CD4-positive, alpha-beta memory T cell (primary cell): Measurements from ENCODE around the gene PPP2R3A. TPM values are rescaled to one million over a fixed set of nuclear protein-coding genes. Genes with fewer than 3 reads are reported as not detected.

Experiments
- CTCF ChIA-PET: fragments of 350-600 bp; sonication (Branson Sonifier 250); formaldehyde crosslinking; loops from one replicate; lab custom pipeline; 2021; ENCODE audit warnings: inconsistent platforms; ENCODE audit not compliant: partially characterized antibody; lab: Charles Lee
- POLR2A ChIA-PET: fragments of 350-600 bp; sonication (Branson Sonifier 250); formaldehyde crosslinking; loops from one replicate; lab custom pipeline; 2021; ENCODE audit not compliant: partially characterized antibody; lab: Charles Lee
- DNase-seq, 5 donors: peaks; one replicate each; pipeline versions ENCODE4 v3.0.0 to v3.0.0-alpha.2; 2020 to 2022; ENCODE audit warnings: mixed read lengths in 1 of 5
- H3K27ac ChIP-seq: one replicate; pipeline ENCODE4 v1.7.0; 2013; ENCODE audit warnings: low read depth, low read length
- H3K27me3 ChIP-seq: 2 replicates; pipeline ENCODE4 v1.7.0; 2013; ENCODE audit warnings: mild to moderate bottlenecking, low read length, moderate library complexity; ENCODE audit not compliant: insufficient read depth
- H3K36me3 ChIP-seq: 2 replicates; pipeline ENCODE4 v1.7.0; 2013; ENCODE audit warnings: mild to moderate bottlenecking, low read length, moderate library complexity; ENCODE audit not compliant: insufficient read depth
- H3K4me1 ChIP-seq: 2 replicates; pipeline ENCODE4 v1.7.0; 2013; ENCODE audit warnings: mild to moderate bottlenecking, low read length, moderate library complexity; ENCODE audit not compliant: insufficient read depth
- H3K4me3 ChIP-seq, 2 donors: one replicate each; pipeline ENCODE4 v1.7.0; 2013; ENCODE audit warnings: low read length in 2 of 2, mild to moderate bottlenecking in 1 of 2
- H3K9me3 ChIP-seq, 2 donors: one replicate each; pipeline ENCODE4 v1.7.0; 2013; ENCODE audit warnings: low read length in 2 of 2, control low read depth in 1 of 2; ENCODE audit not compliant: control insufficient read depth in 1 of 2
- H3K27ac Mint-ChIP-seq, 7 donors: one replicate each; pipeline ENCODE4 v1.8.0; 2020 to 2021; ENCODE audit warnings: mixed read lengths in 7 of 7, mild to moderate bottlenecking in 6 of 7, inconsistent platforms in 3 of 7, moderate library complexity in 3 of 7
- H3K27me3 Mint-ChIP-seq, 2 donors: one replicate each; pipeline ENCODE4 v1.8.0; 2020 to 2021; ENCODE audit warnings: mixed read lengths in 2 of 2
- H3K36me3 Mint-ChIP-seq, 2 donors: one replicate each; pipeline ENCODE4 v1.8.0; 2020 to 2021; ENCODE audit warnings: mixed read lengths in 2 of 2, inconsistent platforms in 1 of 2, mild to moderate bottlenecking in 1 of 2
- H3K4me1 Mint-ChIP-seq, 4 donors: one replicate each; pipeline ENCODE4 v1.8.0; 2020 to 2021; ENCODE audit warnings: mixed read lengths in 4 of 4, mild to moderate bottlenecking in 1 of 4
- H3K4me3 Mint-ChIP-seq, 8 donors: one replicate each; pipeline ENCODE4 v1.8.0; 2020 to 2021; ENCODE audit warnings: mixed read lengths in 8 of 8, mild to moderate bottlenecking in 7 of 8, moderate library complexity in 6 of 8, inconsistent platforms in 3 of 8
- H3K9me3 Mint-ChIP-seq, 8 donors: one replicate each; pipeline ENCODE4 v1.8.0; 2020 to 2021; ENCODE audit warnings: mixed read lengths in 8 of 8, mild to moderate bottlenecking in 5 of 8, inconsistent platforms in 3 of 8, moderate library complexity in 1 of 8
- intact Hi-C: fragments of 100-400 bp; cut with micrococcal nuclease; formaldehyde crosslinking; loops from one replicate; pipeline ENCODE4 v1.15.1; 2023
- polyA plus RNA-seq, 2 donors: library from polyadenylated mRNA; unstranded; fragments of 300-500 nt; fragmentation: Illumina TruSeq; gene quantifications; one replicate each; pipeline ENCODE4 v1.2.3, GENCODE V29; 2021
- total RNA-seq, 2 experiments: library from RNA; stranded (reverse); gene quantifications; one replicate each; pipeline ENCODE4 v1.2.3, GENCODE V29; 2021

PPP2R3A gene
- total and polyA plus RNA-seq, 4 experiments from 2014 or later, result 0.24 to 0.81 (median 0.25) TPM; not detected in 1

- no peak for DNase-seq
- Mint-ChIP-seq H3K4me1 (no peaks in the 10 kb centered on the region), H3K27me3 (peaks cover 3 to 5% of the 10 kb centered on the region in 2 donors), H3K36me3 (no peaks in the 10 kb centered on the region), H3K27ac (no peak overlapping the region), H3K9me3 (peaks cover 0 to under 1% (median 0%) of the 10 kb centered on the region in 8 donors), H3K4me3 (no peak overlapping the region)
- Histone ChIP-seq H3K4me1 (no peaks in the 10 kb centered on the region), H3K27me3 (no peaks in the 10 kb centered on the region), H3K27ac (no peak overlapping the region), H3K4me3 (no peak overlapping the region), H3K36me3 (no peaks in the 10 kb centered on the region), H3K9me3 (no peaks in the 10 kb centered on the region)
- ChIA-PET CTCF (no interaction called here), POLR2A (no interaction called here)
- intact Hi-C loops, result no loop called here
Measured at GRCh38 chr3:135987661-135988060, 22.1 kb downstream of the PPP2R3A start.

- H3K9me3 ChIP-seq, result no peaks in the 10 kb centered on the region
- H3K27me3 ChIP-seq, result no peaks in the 10 kb centered on the region
- no peaks in the 10 kb centered on the region for H3K4me1 ChIP-seq
- intact Hi-C loops, result no loop called here
- H3K27ac ChIP-seq, result no peak overlapping the region
- H3K4me3 ChIP-seq, result no peak overlapping the region
- DNase-seq, result no peak
- Mint-ChIP-seq H3K36me3 (no peaks in the 10 kb centered on the region), H3K4me3 (no peak overlapping the region), H3K4me1 (no peaks in the 10 kb centered on the region), H3K27me3 (peaks cover 0 to 5% of the 10 kb centered on the region in 2 donors), H3K27ac (no peak overlapping the region), H3K9me3 (peaks cover 0 to 2% (median 0%) of the 10 kb centered on the region in 8 donors)
- ChIA-PET POLR2A (no interaction called here), CTCF (no interaction called here)
- H3K36me3 ChIP-seq, result no peaks in the 10 kb centered on the region
Measured at GRCh38 chr3:135989242-135989641, 23.7 kb downstream of the PPP2R3A start.

GRCh38 chr3:135990903-135991302 lies 25.4 kb downstream of the PPP2R3A start:
- Mint-ChIP-seq H3K4me1 (no peaks in the 10 kb centered on the region), H3K27me3 (peaks cover 2 to 6% of the 10 kb centered on the region in 2 donors), H3K9me3 (peaks cover 0 to 2% (median 0%) of the 10 kb centered on the region in 8 donors), H3K4me3 (no peak overlapping the region), H3K36me3 (no peaks in the 10 kb centered on the region), H3K27ac (no peak overlapping the region)
- no peaks in the 10 kb centered on the region for H3K27me3 ChIP-seq
- POLR2A ChIA-PET, result no interaction called here
- no peaks in the 10 kb centered on the region for H3K36me3 ChIP-seq
- no peak overlapping the region for H3K27ac ChIP-seq
- H3K9me3 ChIP-seq, result no peaks in the 10 kb centered on the region
- CTCF ChIA-PET, result no interaction called here
- no peak overlapping the region for H3K4me3 ChIP-seq
- no peaks in the 10 kb centered on the region for H3K4me1 ChIP-seq
- intact Hi-C loops, result no loop called here
- no peak for DNase-seq

GRCh38 chr3:135991621-135992020 lies 26.1 kb downstream of the PPP2R3A start:
- ChIA-PET POLR2A (no interaction called here), CTCF (no interaction called here)
- H3K4me3 Mint-ChIP-seq, result no peak overlapping the region
- Histone ChIP-seq H3K27ac (no peak overlapping the region), H3K36me3 (no peaks in the 10 kb centered on the region), H3K4me1 (no peaks in the 10 kb centered on the region), H3K27me3 (no peaks in the 10 kb centered on the region), H3K9me3 (no peaks in the 10 kb centered on the region), H3K4me3 (no peak overlapping the region)
- peaks cover 2 to 6% of the 10 kb centered on the region in 2 donors for H3K27me3 Mint-ChIP-seq
- intact Hi-C loops, result no loop called here
- no peaks in the 10 kb centered on the region for H3K36me3 Mint-ChIP-seq
- peaks cover 0 to 2% (median 0%) of the 10 kb centered on the region in 8 donors for H3K9me3 Mint-ChIP-seq
- DNase-seq, result no peak
- no peak overlapping the region for H3K27ac Mint-ChIP-seq
- no peaks in the 10 kb centered on the region for H3K4me1 Mint-ChIP-seq

GRCh38 chr3:135992072-135992471 lies 26.5 kb downstream of the PPP2R3A start:
- Histone ChIP-seq H3K4me3 (no peak overlapping the region), H3K4me1 (no peaks in the 10 kb centered on the region), H3K36me3 (no peaks in the 10 kb centered on the region), H3K27me3 (no peaks in the 10 kb centered on the region), H3K27ac (no peak overlapping the region), H3K9me3 (no peaks in the 10 kb centered on the region)
- POLR2A ChIA-PET, result no interaction called here
- Mint-ChIP-seq H3K27ac (no peak overlapping the region), H3K4me1 (no peaks in the 10 kb centered on the region), H3K9me3 (peaks cover 0 to 2% (median 0%) of the 10 kb centered on the region in 8 donors), H3K4me3 (no peak overlapping the region), H3K27me3 (peaks cover 2 to 6% of the 10 kb centered on the region in 2 donors), H3K36me3 (no peaks in the 10 kb centered on the region)
- DNase-seq, result no peak
- intact Hi-C loops, result no loop called here
- CTCF ChIA-PET, result no interaction called here

GRCh38 chr3:135994708-135995337 lies 29.3 kb downstream of the PPP2R3A start:
- Histone ChIP-seq H3K27ac (no peak overlapping the region), H3K9me3 (no peaks in the 10 kb centered on the region), H3K4me3 (no peak overlapping the region), H3K27me3 (no peaks in the 10 kb centered on the region), H3K36me3 (no peaks in the 10 kb centered on the region), H3K4me1 (no peaks in the 10 kb centered on the region)
- no peak overlapping the region for H3K27ac Mint-ChIP-seq
- peaks cover 7 to 8% of the 10 kb centered on the region in 2 donors for H3K27me3 Mint-ChIP-seq
- no peak overlapping the region for H3K4me3 Mint-ChIP-seq
- DNase-seq, result no peak
- intact Hi-C loops, result no loop called here
- peaks cover 0 to 2% (median 0%) of the 10 kb centered on the region in 8 donors for H3K9me3 Mint-ChIP-seq
- POLR2A ChIA-PET, result no interaction called here
- CTCF ChIA-PET, result no interaction called here
- no peaks in the 10 kb centered on the region for H3K36me3 Mint-ChIP-seq
- H3K4me1 Mint-ChIP-seq, result no peaks in the 10 kb centered on the region

- POLR2A ChIA-PET, result no interaction called here
- intact Hi-C loops, result no loop called here
- H3K36me3 ChIP-seq, result no peaks in the 10 kb centered on the region
- no peaks in the 10 kb centered on the region for H3K36me3 Mint-ChIP-seq
- DNase-seq, result no peak
- H3K27ac Mint-ChIP-seq, result no peak overlapping the region
- peaks cover 6 to 11% of the 10 kb centered on the region in 2 donors for H3K27me3 Mint-ChIP-seq
- CTCF ChIA-PET, result no interaction called here
- no peak overlapping the region for H3K27ac ChIP-seq
- H3K4me3 Mint-ChIP-seq, result no peak overlapping the region
- no peaks in the 10 kb centered on the region for H3K4me1 ChIP-seq
- no peaks in the 10 kb centered on the region for H3K27me3 ChIP-seq
- H3K9me3 Mint-ChIP-seq, result peaks cover 0 to 5% (median 0%) of the 10 kb centered on the region in 8 donors
- no peaks in the 10 kb centered on the region for H3K9me3 ChIP-seq
- H3K4me1 Mint-ChIP-seq, result no peaks in the 10 kb centered on the region
- no peak overlapping the region for H3K4me3 ChIP-seq
Measured at GRCh38 chr3:135995766-135996165, 30.2 kb downstream of the PPP2R3A start.
